Subcutaneous adipose tissue (tissue), 4 donors: ENCODE data around the gene IRX6. TPM values are rescaled to one million over a fixed set of nuclear protein-coding genes. Genes with fewer than 3 reads are reported as not detected.

Experiments used
- small RNA-seq: library from RNA; depleted of rRNA; stranded (forward); fragments of <200 nt; gene quantifications from one replicate; pipeline ENCODE3, GENCODE V24; 2016
- total RNA-seq, 4 donors: library from RNA; depleted of rRNA; stranded (reverse); fragments of >200 nt; gene quantifications; one replicate each; pipeline ENCODE4 v1.1.0, GENCODE V29; 2016
- TF ChIP-seq, protein P1 (sequence below): fragments of 450-650 bp; IDR thresholded peaks from one replicate; pipeline ENCODE4 v1.5.1; 2016; ENCODE audit warnings: low read depth, mild to moderate bottlenecking, control low read depth, antibody characterized with exemption, moderate library complexity

IRX6 gene
- total RNA-seq, 4 donors from 2014 or later, result 5.2 to 15.2 (median 11.1) TPM

DNA sequence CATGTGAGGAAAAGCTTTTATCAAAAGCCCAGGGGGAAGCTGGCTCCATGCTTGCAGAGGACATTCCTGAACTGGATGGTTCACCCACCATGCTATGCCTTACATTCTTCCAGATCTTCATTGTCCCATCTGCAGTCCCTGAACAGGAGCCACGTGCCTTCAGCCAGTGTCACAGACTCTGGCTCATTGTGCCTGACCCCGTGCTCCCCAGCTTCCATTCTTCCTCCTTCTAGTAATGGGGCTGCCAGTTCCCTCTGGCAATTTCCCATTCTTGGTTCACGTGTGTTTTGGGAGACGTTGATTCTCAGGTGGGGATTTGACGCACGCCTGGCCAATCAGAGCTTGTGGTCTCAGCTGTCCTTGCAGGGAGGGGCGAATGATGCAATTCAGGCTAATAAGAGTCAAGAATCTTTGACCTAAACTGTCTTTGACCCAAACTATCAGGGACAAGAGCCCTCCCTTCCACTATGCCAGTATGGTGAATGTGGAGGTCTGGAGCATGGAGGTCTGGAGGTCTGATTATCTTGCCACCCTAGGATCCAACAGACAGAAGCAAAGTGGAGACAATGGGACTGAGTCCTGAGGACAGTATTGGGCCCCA is 52.7 kb downstream of the IRX6 start:
- TF ChIP-seq, protein P1, sequence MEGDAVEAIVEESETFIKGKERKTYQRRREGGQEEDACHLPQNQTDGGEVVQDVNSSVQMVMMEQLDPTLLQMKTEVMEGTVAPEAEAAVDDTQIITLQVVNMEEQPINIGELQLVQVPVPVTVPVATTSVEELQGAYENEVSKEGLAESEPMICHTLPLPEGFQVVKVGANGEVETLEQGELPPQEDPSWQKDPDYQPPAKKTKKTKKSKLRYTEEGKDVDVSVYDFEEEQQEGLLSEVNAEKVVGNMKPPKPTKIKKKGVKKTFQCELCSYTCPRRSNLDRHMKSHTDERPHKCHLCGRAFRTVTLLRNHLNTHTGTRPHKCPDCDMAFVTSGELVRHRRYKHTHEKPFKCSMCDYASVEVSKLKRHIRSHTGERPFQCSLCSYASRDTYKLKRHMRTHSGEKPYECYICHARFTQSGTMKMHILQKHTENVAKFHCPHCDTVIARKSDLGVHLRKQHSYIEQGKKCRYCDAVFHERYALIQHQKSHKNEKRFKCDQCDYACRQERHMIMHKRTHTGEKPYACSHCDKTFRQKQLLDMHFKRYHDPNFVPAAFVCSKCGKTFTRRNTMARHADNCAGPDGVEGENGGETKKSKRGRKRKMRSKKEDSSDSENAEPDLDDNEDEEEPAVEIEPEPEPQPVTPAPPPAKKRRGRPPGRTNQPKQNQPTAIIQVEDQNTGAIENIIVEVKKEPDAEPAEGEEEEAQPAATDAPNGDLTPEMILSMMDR, result no peak

DNA sequence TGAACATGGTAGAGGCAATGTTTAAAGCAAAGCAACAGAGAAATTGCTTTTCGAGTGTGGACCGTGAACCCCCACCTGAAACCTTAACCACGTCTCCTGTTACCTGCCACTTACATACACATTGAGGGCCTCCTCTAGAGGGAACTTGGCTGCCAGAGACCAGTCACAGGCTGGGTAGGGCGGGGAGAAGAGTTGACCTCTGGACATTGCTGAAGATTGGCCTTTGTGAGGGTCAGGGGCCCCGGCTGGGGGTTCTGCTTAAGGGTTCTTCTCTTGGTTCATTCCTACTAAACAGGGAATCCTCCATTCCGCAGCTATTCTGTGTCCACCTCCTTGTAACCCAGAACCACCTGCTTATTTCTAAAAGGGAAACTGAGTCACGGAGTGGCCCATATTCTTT is 53.8 kb downstream of the IRX6 start:
- TF ChIP-seq, protein P1, result no peak

DNA sequence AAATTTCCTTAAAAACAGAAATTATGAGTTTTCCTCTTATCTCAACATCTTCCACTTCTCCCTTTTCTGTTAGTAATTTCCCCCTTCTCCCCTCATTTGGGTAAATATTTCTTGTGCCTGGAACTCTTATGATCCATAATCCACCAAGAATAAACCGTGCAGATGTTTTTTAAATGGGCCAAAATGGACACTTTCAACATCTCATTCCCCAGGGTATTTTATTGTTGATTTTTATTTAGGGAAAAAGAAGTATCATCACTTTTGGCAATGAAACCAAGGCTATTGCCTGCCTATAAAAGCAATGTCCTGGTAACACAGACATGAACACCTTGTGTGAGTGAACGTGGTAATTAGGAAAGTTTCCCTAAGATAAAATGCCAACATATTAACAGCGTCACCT is 54.6 kb downstream of the IRX6 start:
- TF ChIP-seq, protein P1, result no peak

- TF ChIP-seq, protein P1, result no peak
These were observed 55.4 kb downstream of the IRX6 start for GRCh38 chr16:55379371-55379770.

DNA sequence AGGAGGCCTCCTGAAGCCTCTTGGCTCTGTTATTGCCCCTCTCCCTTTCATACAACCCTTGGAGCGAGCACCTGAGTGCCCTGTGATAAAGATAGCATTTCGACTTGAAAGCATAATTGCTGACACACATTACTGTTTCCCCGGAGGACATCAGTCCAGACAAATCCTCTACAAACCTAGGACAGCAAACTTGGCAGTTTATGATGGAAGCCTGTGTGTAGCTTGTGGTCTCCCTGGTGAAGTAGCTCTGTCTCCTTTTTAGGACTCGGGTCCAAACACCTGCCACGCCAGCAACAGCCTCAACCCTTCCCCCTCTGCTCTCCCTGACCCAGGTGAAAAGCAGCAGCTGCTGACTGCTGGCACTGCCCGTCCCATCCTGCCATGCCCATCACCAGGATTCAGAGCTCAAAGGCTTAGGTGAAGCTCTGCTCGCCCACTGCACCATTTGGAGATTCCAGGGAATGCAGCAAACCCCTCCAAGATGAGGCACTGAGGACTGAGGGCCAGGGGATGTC is 55.9 kb downstream of the IRX6 start:
- TF ChIP-seq, protein P1, result no peak

Small RNA genes lying within 50 kb of the gene (small RNA-seq; reads per million reads assigned to genes)
- gene RN7SL841P, result not detected

Other genes with a start within 250 kb of the IRX6 start
- 100 to 1,000 TPM; 277 to 874 (median 585) TPM for gene MMP2, start 155.0 kb downstream of the IRX6 start, total RNA-seq
- 10 to 100 TPM; 14.1 to 37.1 (median 18.5) TPM for gene LPCAT2, start 184.9 kb downstream of the IRX6 start, total RNA-seq
- 1 to 10 TPM in 2 of 4 donors, not detected in 2; 2.3 to 3.2 TPM for gene CAPNS2, start 242.5 kb downstream of the IRX6 start, total RNA-seq